Kidney epithelial cell (primary cell): ENCODE measurements around the gene CCDC196. TPM values are rescaled to one million over a fixed set of nuclear protein-coding genes. Genes with fewer than 3 reads are reported as not detected.

Experiments
- DNase-seq: peaks from one replicate; pipeline ENCODE4 v3.0.0-alpha.2; 2010; ENCODE audit warnings: low read depth
- H3K27me3 ChIP-seq: 2 replicates; pipeline ENCODE4 v1.6.0; 2011; ENCODE audit warnings: low read length; ENCODE audit not compliant: control insufficient read depth, insufficient read depth
- H3K36me3 ChIP-seq: 2 replicates; pipeline ENCODE4 v1.5.1; 2011; ENCODE audit warnings: low read length; ENCODE audit not compliant: control insufficient read depth, insufficient read depth
- H3K4me3 ChIP-seq: 2 replicates; pipeline ENCODE4 v1.5.1; 2011; ENCODE audit warnings: low read depth, mild to moderate bottlenecking, control low read depth, low read length
- total RNA-seq: library from RNA; depleted of rRNA; stranded (reverse); fragments of >200 nt; gene quantifications from 2 replicates; pipeline ENCODE4 v1.2.3, GENCODE V29; 2015
- TF ChIP-seq, protein P1 (sequence below): IDR thresholded peaks from 2 replicates; pipeline ENCODE4 v1.5.1; 2011; ENCODE audit warnings: mild to moderate bottlenecking, moderate library complexity, low read length, control low read depth, inconsistent platforms; ENCODE audit not compliant: insufficient read depth, poor library complexity, severe bottlenecking

The CCDC196 gene
- total RNA-seq, 1 donor from 2014 or later = not detected

DNA sequence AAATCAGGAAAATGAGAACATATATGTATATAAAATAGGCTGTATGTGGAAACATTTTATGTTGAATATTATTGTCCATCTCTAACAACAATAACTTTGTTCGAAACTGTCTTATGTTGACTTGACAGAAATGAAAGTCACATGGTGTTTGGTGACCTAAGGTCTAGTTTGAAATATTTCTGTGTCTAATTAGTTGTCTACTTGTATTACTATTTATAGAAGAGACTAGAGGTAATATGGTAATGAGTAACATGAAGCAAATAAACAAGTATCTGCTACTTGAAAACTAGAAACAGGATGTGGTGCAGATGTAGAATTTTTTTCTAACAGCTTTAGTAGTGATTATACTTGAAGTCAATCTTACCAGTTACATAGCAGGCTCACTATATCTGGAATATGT is 25.7 kb downstream of the CCDC196 start:
- TF ChIP-seq, protein P1, sequence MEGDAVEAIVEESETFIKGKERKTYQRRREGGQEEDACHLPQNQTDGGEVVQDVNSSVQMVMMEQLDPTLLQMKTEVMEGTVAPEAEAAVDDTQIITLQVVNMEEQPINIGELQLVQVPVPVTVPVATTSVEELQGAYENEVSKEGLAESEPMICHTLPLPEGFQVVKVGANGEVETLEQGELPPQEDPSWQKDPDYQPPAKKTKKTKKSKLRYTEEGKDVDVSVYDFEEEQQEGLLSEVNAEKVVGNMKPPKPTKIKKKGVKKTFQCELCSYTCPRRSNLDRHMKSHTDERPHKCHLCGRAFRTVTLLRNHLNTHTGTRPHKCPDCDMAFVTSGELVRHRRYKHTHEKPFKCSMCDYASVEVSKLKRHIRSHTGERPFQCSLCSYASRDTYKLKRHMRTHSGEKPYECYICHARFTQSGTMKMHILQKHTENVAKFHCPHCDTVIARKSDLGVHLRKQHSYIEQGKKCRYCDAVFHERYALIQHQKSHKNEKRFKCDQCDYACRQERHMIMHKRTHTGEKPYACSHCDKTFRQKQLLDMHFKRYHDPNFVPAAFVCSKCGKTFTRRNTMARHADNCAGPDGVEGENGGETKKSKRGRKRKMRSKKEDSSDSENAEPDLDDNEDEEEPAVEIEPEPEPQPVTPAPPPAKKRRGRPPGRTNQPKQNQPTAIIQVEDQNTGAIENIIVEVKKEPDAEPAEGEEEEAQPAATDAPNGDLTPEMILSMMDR = no peak
- no peaks in the 10 kb centered on the region for H3K27me3 ChIP-seq
- H3K36me3 ChIP-seq = no peaks in the 10 kb centered on the region
- DNase-seq = no peak
- no peak overlapping the region for H3K4me3 ChIP-seq

DNA sequence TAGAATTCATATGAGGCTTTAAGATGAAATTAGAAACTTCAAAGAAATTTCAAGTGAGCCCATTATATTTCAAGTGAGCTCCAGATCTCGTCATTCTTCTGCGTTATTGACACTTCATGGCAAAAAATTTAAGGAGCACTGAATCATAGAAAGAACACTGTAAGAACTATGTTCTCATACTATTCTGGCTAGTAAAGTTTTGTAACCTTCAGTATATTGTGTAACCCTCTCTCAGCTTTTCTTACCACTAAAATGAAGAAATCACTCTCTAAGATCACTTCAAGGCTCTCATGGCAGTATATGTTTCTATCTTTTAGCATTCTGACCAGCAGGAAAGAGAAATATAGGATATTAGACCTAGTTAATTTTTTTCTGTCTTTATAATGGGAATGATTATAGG is 28.0 kb downstream of the CCDC196 start:
- TF ChIP-seq, protein P1 = no peak
- no peaks in the 10 kb centered on the region for H3K27me3 ChIP-seq
- DNase-seq = no peak
- no peak overlapping the region for H3K4me3 ChIP-seq
- no peaks in the 10 kb centered on the region for H3K36me3 ChIP-seq

DNA sequence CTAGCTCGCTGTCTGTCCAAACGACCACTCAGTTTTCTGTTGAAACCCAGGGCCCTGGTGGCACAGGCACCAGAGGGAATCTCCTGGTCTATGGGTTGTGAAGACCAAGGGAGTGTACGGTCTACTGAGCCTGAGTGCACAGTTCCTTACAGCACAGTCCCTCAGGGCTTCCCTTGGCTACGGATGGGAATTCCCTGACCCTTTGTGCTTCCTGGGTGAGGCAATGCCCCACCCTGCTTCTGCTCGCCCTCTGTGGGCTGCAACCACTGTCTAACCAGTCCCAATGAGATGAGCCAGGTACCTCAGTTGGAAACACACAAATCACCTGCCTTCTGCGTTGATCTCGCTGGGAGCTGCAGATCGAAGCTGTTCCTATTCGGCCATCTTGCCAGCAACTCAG is 44.4 kb downstream of the CCDC196 start:
- Histone ChIP-seq H3K4me3 (no peak overlapping the region), H3K27me3 (no peaks in the 10 kb centered on the region), H3K36me3 (no peaks in the 10 kb centered on the region)
- DNase-seq = no peak
- TF ChIP-seq, protein P1 = no peak

DNA sequence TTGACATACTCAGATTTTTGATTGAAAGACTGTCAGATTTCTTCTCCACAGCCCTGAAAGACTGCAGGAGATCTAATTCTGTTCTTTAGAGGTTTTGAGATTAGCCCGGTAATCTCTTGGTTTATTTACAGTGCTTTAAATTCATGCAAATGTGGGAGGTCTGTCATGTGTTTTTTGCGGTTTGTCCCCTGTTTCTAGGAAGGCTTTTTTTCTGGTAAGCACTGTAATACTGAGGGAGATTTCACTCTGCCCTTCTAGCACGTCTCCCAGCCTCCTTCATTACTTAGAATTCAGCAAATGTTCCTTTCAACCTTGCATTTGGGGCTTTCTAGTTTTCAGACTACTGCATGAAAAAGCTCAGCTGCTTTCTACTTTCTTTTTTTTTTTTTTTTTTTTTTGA is 52.9 kb downstream of the CCDC196 start:
- TF ChIP-seq, protein P1 = no peak
- Histone ChIP-seq H3K36me3 (no peaks in the 10 kb centered on the region), H3K4me3 (no peak overlapping the region), H3K27me3 (no peaks in the 10 kb centered on the region)
- no peak for DNase-seq

DNA sequence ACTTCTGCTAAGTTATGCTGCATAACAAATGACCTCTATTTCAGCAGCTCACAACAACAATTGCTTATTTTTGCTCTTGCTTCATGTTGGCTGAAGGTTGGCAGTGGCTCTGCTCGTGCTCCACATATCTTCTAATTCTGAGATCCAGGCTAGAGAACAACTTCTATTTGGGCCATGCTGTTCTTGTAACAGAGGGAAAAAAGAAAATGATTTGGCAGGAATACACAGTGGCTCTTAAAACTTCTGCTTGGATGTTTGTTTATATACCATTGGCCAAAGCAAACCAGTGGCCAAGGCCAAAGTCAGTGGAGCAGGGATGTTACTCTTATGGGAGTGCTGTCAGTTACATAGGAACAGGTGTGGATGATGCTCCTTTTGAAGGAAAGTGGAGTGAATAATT is 53.9 kb downstream of the CCDC196 start:
- TF ChIP-seq, protein P1 = no peak
- Histone ChIP-seq H3K4me3 (no peak overlapping the region), H3K36me3 (no peaks in the 10 kb centered on the region), H3K27me3 (no peaks in the 10 kb centered on the region)
- no peak for DNase-seq

DNA sequence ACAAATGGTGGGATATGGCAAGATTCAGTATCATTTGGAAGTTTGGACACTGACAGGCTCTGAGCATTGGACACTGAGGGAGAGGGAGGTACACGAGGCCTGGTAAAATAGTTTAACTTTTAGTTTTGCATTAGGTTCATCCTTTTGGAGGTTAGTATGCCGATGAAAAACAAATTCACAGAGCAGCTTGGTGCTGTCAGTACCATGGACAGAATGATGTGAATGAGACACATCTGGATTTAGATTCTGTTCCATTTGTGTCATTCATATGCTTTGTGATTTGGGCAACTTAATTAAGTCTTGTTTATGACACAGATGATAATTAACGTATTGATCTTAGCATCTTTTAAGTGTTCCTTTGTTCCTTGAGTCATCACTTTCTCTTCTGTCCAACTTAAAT is 55.5 kb downstream of the CCDC196 start:
- no peak for DNase-seq
- no peaks in the 10 kb centered on the region for H3K36me3 ChIP-seq
- no peaks in the 10 kb centered on the region for H3K27me3 ChIP-seq
- no peak overlapping the region for H3K4me3 ChIP-seq
- TF ChIP-seq, protein P1 = no peak
